SK-N-SH (cell line): ENCODE measurements around the gene NRF1. TPM values are rescaled to one million over a fixed set of nuclear protein-coding genes. Genes with fewer than 3 reads are reported as not detected.

Experiments
- CTCF ChIA-PET: fragments of 300-600, 350-600 bp; formaldehyde crosslinking; extraction: SDS; loops from one replicate; lab custom pipeline; 2021; lab: Yijun Ruan, JAX
- POLR2A ChIA-PET: fragments of 350-600 bp; sonication (Branson Sonifier 250); formaldehyde crosslinking; extraction: SDS; loops from one replicate; lab custom pipeline; 2020; ENCODE audit warnings: antibody characterized with exemption, inconsistent platforms; lab: Yijun Ruan, JAX
- DNase-seq: peaks from one replicate; pipeline ENCODE4 v3.0.0; 2012
- H2AFZ ChIP-seq: fragments of 200-600 bp; sonication (generic); 2 replicates; pipeline ENCODE4 v1.8.1; 2016; ENCODE audit warnings: antibody characterized with exemption, mild to moderate bottlenecking, low read depth
- H3F3A ChIP-seq: fragments of 200-600 bp; sonication (generic); replicated peaks from 2 replicates; pipeline ENCODE3; 2016; ENCODE audit warnings: antibody characterized with exemption, mild to moderate bottlenecking; ENCODE audit not compliant: insufficient read depth
- H3K27ac ChIP-seq, 2 experiments: fragments of 200-500 bp in 1 of 2; fragments of 200-600 bp in 1 of 2; sonication (Bioruptor generic) in 1 of 2; sonication (generic), shearing (Covaris generic) in 1 of 2; 2 replicates each; pipeline versions ENCODE4 v1.5.1 to v1.6.1; 2014 to 2016; ENCODE audit warnings: low read depth in 2 of 2, inconsistent platforms in 1 of 2, low read length in 1 of 2, mild to moderate bottlenecking in 1 of 2, mixed read lengths in 1 of 2
- H3K27me3 ChIP-seq: fragments of 200-600 bp; sonication (generic), shearing (Covaris generic); 2 replicates; pipeline ENCODE4 v1.6.1; 2016; ENCODE audit warnings: mixed run types; ENCODE audit not compliant: insufficient read depth
- H3K36me3 ChIP-seq, 2 experiments: fragments of 200-500 bp in 1 of 2; fragments of 200-600 bp in 1 of 2; sonication (Bioruptor generic) in 1 of 2; sonication (generic) in 1 of 2; replicated peaks in 1 of 2; 2 replicates each; pipeline versions ENCODE3 to v1.5.1; 2014 to 2016; ENCODE audit warnings: low read length in 1 of 2, mild to moderate bottlenecking in 1 of 2; ENCODE audit not compliant: insufficient read depth in 2 of 2, control insufficient read depth in 1 of 2
- H3K4me1 ChIP-seq, 2 experiments: fragments of 200-500 bp in 1 of 2; fragments of 200-600 bp in 1 of 2; sonication (Bioruptor generic) in 1 of 2; sonication (generic), shearing (Covaris generic) in 1 of 2; 2 replicates each; pipeline versions ENCODE4 v1.5.1 to v1.6.1; 2014 to 2016; ENCODE audit warnings: low read depth in 1 of 2, low read length in 1 of 2, mixed run types in 1 of 2; ENCODE audit not compliant: insufficient read depth in 2 of 2, control insufficient read depth in 1 of 2
- H3K4me2 ChIP-seq: fragments of 200-600 bp; sonication (generic), shearing (Covaris generic); 2 replicates; pipeline ENCODE4 v1.6.1; 2017; ENCODE audit warnings: mixed run types
- H3K4me3 ChIP-seq, 2 experiments: fragments of 200-500 bp in 1 of 2; fragments of 200-600 bp in 1 of 2; sonication (Bioruptor generic) in 1 of 2; sonication (generic), shearing (Covaris generic) in 1 of 2; 2 replicates each; pipeline versions ENCODE4 v1.5.1 to v1.8.1; 2014 to 2016; ENCODE audit warnings: low read depth in 2 of 2, inconsistent platforms in 1 of 2, low read length in 1 of 2, mild to moderate bottlenecking in 1 of 2, mixed read lengths in 1 of 2, moderate library complexity in 1 of 2
- H3K79me2 ChIP-seq: fragments of 200-600 bp; sonication (generic); 2 replicates; pipeline ENCODE4 v1.8.1; 2017; ENCODE audit warnings: mild to moderate bottlenecking; ENCODE audit not compliant: insufficient read depth
- H3K9ac ChIP-seq: fragments of 200-600 bp; sonication (generic); 2 replicates; pipeline ENCODE4 v1.6.1; 2017; ENCODE audit warnings: mixed run types
- H3K9me2 ChIP-seq: fragments of 200-600 bp; sonication (generic); 2 replicates; pipeline ENCODE4 v1.6.1; 2017; ENCODE audit warnings: mixed run types
- H3K9me3 ChIP-seq: fragments of 200-600 bp; sonication (generic); 2 replicates; pipeline ENCODE4 v1.6.1; 2017; ENCODE audit warnings: mixed run types, mild to moderate bottlenecking, moderate library complexity
- H4K20me1 ChIP-seq: fragments of 200-600 bp; sonication (generic); 2 replicates; pipeline ENCODE4 v1.6.1; 2017; ENCODE audit warnings: mild to moderate bottlenecking, mixed run types; ENCODE audit not compliant: insufficient read depth
- CHD2 ChIP-seq: fragments of 150-350 bp; IDR thresholded peaks from 2 replicates; pipeline ENCODE4 v1.6.1; 2018; ENCODE audit warnings: low read length; ENCODE audit not compliant: partially characterized antibody
- CTCF ChIP-seq: fragments of 200-600 bp; sonication (generic); IDR thresholded peaks from 2 replicates; pipeline ENCODE4 v1.6.1; 2017; ENCODE audit warnings: antibody characterized with exemption, mild to moderate bottlenecking, moderate library complexity
- EZH2phosphoT487 ChIP-seq: fragments of 200-600 bp; sonication (generic); IDR thresholded peaks from 2 replicates; pipeline ENCODE4 v1.6.1; 2017; ENCODE audit warnings: low read depth, mixed run types, mild to moderate bottlenecking, antibody characterized with exemption, moderate library complexity, borderline replicate concordance
- FOSL2 ChIP-seq: IDR thresholded peaks from 2 replicates; pipeline ENCODE4 v1.4.0; 2012; ENCODE audit warnings: low read depth, mild to moderate bottlenecking, moderate library complexity, borderline replicate concordance
- FOXJ3 ChIP-seq: sonication (generic); formaldehyde crosslinking; IDR thresholded peaks from 2 replicates; pipeline ENCODE4 v1.5.1; 2020; ENCODE audit warnings: mild to moderate bottlenecking, missing genetic modification reagents
- FOXM1 ChIP-seq: IDR thresholded peaks from 2 replicates; pipeline ENCODE4 v1.4.0; 2012; ENCODE audit warnings: low read depth, mild to moderate bottlenecking
- MEF2A ChIP-seq: IDR thresholded peaks from 2 replicates; pipeline ENCODE4 v1.4.0; 2012; ENCODE audit warnings: low read depth, borderline replicate concordance
- MXI1 ChIP-seq: IDR thresholded peaks from 2 replicates; pipeline ENCODE4 v1.6.1; 2012; ENCODE audit warnings: mild to moderate bottlenecking, low read depth, low read length, improper control_type of control experiment
- NFIC ChIP-seq: IDR thresholded peaks from 2 replicates; pipeline ENCODE4 v1.4.0; 2012; ENCODE audit warnings: borderline replicate concordance
- SIN3A ChIP-seq: IDR thresholded peaks from 2 replicates; pipeline ENCODE4 v1.6.1; 2012; ENCODE audit warnings: low read depth, mild to moderate bottlenecking, low read length, moderate library complexity, borderline replicate concordance
- SMC3 ChIP-seq: IDR thresholded peaks from 2 replicates; pipeline ENCODE4 v1.6.1; 2012; ENCODE audit warnings: low read depth, low read length, improper control_type of control experiment
- TAF1 ChIP-seq: IDR thresholded peaks from 2 replicates; pipeline ENCODE4 v1.6.1; 2012; ENCODE audit warnings: low read depth, mild to moderate bottlenecking, low read length, moderate library complexity, borderline replicate concordance
- TCF12 ChIP-seq: IDR thresholded peaks from 2 replicates; pipeline ENCODE4 v1.4.0; 2012
- TEAD4 ChIP-seq: IDR thresholded peaks from 2 replicates; pipeline ENCODE4 v1.4.0; 2012; ENCODE audit warnings: mild to moderate bottlenecking, borderline replicate concordance; ENCODE audit not compliant: insufficient read depth
- ZBTB33 ChIP-seq: IDR thresholded peaks from 2 replicates; pipeline ENCODE4 v1.4.0; 2012; ENCODE audit warnings: low read depth, borderline replicate concordance
- WGBS: methylation state at CpG from one replicate; pipeline ENCODE4 v1.1.6; 2017; ENCODE audit warnings: low lambda C conversion rate; 5-methylcytosine and 5-hydroxymethylcytosine counted together
- polyA plus RNA-seq, 3 experiments: library from polyadenylated mRNA; depleted of rRNA; stranded (reverse); fragments of >200 nt; gene quantifications; 2 replicates each; pipeline ENCODE4 v1.2.3, GENCODE V29; 2012
- TF ChIP-seq, protein P1 (sequence below): IDR thresholded peaks from 2 replicates; pipeline ENCODE4; 2012

Gene NRF1
- polyA plus RNA-seq, 1 of the 3 experiments (the other 2 are of a cell fraction): 10.9 TPM

DNA sequence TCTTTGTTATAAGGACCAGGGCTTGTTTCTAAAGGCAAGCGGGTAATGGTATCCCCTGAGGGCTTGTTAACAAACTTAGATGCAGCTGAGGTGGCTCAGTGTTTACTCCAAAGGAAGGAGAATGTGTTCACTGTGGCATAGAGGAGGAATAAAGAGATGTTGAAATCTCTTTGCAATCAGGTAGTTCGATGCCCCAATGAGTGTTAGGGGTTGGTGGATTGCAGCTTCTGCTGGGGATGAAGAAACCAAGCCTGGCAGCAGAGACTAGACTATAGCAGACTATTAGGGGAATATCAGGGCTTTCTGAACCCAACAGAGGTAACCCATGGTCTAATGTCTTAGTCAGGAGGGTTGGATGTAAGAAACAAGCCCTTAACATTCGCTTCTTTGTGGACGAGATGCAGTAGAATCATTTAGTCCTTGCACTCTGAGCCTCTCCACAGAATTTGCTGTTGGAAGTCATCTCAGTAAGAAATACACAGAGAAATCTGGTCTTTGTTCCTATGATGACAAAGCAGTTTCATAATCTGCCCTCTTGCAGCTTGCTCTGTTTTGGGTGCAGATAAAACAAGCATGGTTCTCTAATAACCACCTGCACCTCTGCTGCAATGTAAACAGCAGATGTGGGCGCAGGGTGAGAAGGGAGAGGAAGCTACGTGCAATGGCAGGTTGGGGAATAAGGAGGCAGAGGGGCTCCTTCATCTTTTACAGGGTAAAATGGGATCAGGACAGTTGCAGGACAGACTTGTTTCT, 108.6 kb downstream of the NRF1 start:
- no peak for DNase-seq
- CTCF ChIA-PET: interaction anchor here (0.5 to 2.8 kb wide), 4 partner anchors 10 to 111 kb away, joined by 3 to 11 read pairs (median 4); no protein-coding TSS in a partner anchor
- POLR2A ChIA-PET: no interaction called here
- WGBS: 96% methylated on average over 6 of the region's 6 CpGs
- Histone ChIP-seq H3K9ac (no peak overlapping the region), H4K20me1 (no peaks in the 10 kb centered on the region), H2AFZ (no peak overlapping the region), H3K27ac (no peak overlapping the region), H3K9me2 (no peaks in the 10 kb centered on the region), H3K4me3 (no peak overlapping the region), H3K9me3 (no peaks in the 10 kb centered on the region), H3F3A (no peaks in the 10 kb centered on the region), H3K4me1 (peaks cover 0 to 2% of the 10 kb centered on the region in 2 experiments; a peak in 1 of 4 replicates), H3K27me3 (no peaks in the 10 kb centered on the region), H3K36me3 (peaks cover 27 to 32% of the 10 kb centered on the region in 2 experiments), H3K4me2 (no peak overlapping the region), H3K79me2 (no peaks in the 10 kb centered on the region)
- TF ChIP-seq TAF1 (no peak), CTCF (no peak), MXI1 (no peak), TEAD4 (no peak), NFIC (no peak)

DNA sequence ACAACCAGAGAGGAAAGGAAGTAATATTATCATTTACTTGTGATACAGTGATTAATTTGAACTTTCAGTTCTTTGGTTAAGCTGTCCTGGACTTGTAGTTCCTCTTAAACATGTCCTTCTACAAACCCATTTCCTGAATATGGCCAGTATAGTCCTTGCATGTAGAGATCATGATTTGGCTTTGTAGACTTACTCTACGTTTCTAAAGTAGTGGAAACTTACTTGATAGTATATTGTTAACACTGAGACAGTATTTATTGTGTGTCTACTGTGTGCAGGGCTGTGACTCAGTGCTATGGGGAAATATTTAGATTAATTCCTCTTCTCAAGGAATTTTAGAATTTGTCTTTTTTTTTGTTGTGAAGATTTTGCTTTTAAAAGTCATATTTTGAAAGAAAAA, 109.5 kb downstream of the NRF1 start:
- CTCF ChIA-PET: interaction anchor here (1.4 to 2.8 kb wide), 2 partner anchors 11 to 104 kb away, joined by 4 to 11 read pairs; no protein-coding TSS in a partner anchor
- Histone ChIP-seq H4K20me1 (no peaks in the 10 kb centered on the region), H3K4me2 (no peak overlapping the region), H3K36me3 (peaks cover 30 to 32% of the 10 kb centered on the region in 2 experiments), H3K4me3 (no peak overlapping the region), H3K9me3 (no peaks in the 10 kb centered on the region), H3K9ac (no peak overlapping the region)
- TF ChIP-seq TCF12 (no peak), FOXM1 (no peak), SMC3 (no peak), CHD2 (no peak), EZH2phosphoT487 (no peak), FOSL2 (no peak), ZBTB33 (no peak), MEF2A (no peak), SIN3A (no peak), FOXJ3 (no peak), TAF1 (no peak)
- TF ChIP-seq, protein P1, sequence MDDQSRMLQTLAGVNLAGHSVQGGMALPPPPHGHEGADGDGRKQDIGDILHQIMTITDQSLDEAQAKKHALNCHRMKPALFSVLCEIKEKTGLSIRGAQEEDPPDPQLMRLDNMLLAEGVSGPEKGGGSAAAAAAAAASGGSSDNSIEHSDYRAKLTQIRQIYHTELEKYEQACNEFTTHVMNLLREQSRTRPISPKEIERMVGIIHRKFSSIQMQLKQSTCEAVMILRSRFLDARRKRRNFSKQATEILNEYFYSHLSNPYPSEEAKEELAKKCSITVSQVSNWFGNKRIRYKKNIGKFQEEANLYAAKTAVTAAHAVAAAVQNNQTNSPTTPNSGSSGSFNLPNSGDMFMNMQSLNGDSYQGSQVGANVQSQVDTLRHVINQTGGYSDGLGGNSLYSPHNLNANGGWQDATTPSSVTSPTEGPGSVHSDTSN: no peak
- TF ChIP-seq, all 33 proteins: peak for 0
- Histone ChIP-seq H2AFZ (no peak overlapping the region), H3K79me2 (no peaks in the 10 kb centered on the region), H3K4me1 (peaks cover 0 to 2% of the 10 kb centered on the region in 2 experiments; a peak in 1 of 4 replicates), H3K9me2 (no peaks in the 10 kb centered on the region), H3K27me3 (no peaks in the 10 kb centered on the region), H3K27ac (no peak overlapping the region), H3F3A (no peaks in the 10 kb centered on the region)
- POLR2A ChIA-PET: no interaction called here
- WGBS: 76% methylated on average over 1 of the region's 1 CpG
- no peak for DNase-seq
